Endothelial cell of umbilical vein (primary cell): ENCODE measurements around the gene ARHGAP29. TPM values are rescaled to one million over a fixed set of nuclear protein-coding genes. Genes with fewer than 3 reads are reported as not detected.

Experiments used
- BruUV-seq: library from RNA; stranded (reverse); fragments of 400-500 nt; replicated peaks from 2 replicates; lab custom pipeline; 2021; lab: Mats Ljungman, UMichigan
- CTCF ChIA-PET: fragments of 300-600, 350-600 bp; sonication (Branson Sonifier 250); formaldehyde crosslinking; loops from one replicate; lab custom pipeline; 2021; ENCODE audit warnings: antibody characterized with exemption, inconsistent platforms; lab: Charles Lee
- POLR2A ChIA-PET: fragments of 300-600, 350-600 bp; sonication (Branson Sonifier 250); formaldehyde crosslinking; loops from one replicate; lab custom pipeline; 2021; ENCODE audit warnings: antibody characterized with exemption, inconsistent platforms; lab: Charles Lee
- DNase-seq: peaks from one replicate; pipeline ENCODE4 v3.0.0-alpha.2; 2011; ENCODE audit warnings: low read depth, low spot score
- FAIRE-seq: peaks from 2 replicates; lab custom pipeline; 2011; peaks lifted over from hg19 to GRCh38; lab: Jason Lieb, UNC
- H2AFZ ChIP-seq: 2 replicates; pipeline ENCODE4 v1.6.0; 2012; ENCODE audit warnings: low read depth, low read length, control low read depth, inconsistent platforms
- H3K27ac ChIP-seq: 2 replicates; pipeline ENCODE4 v1.5.1; 2011; ENCODE audit warnings: low read depth, mild to moderate bottlenecking, control low read depth, low read length, moderate library complexity; ENCODE audit not compliant: insufficient read depth
- H3K27me3 ChIP-seq, 2 experiments: 2 replicates each; pipeline versions ENCODE4 v1.6.0 to v1.6.1; 2011; ENCODE audit warnings: low read length in 2 of 2, mixed read lengths in 1 of 2; ENCODE audit not compliant: control insufficient read depth in 2 of 2, insufficient read depth in 2 of 2
- H3K36me3 ChIP-seq, 2 experiments: 2 replicates in 1 of 2; 3 replicates in 1 of 2; pipeline ENCODE4 v1.5.1; 2011; ENCODE audit warnings: low read length in 2 of 2, mild to moderate bottlenecking in 1 of 2, moderate library complexity in 1 of 2; ENCODE audit not compliant: control insufficient read depth in 2 of 2, insufficient read depth in 2 of 2; ENCODE audit errors: extremely low read depth in 1 of 2
- H3K4me1 ChIP-seq: 3 replicates; pipeline ENCODE4 v1.5.1; 2011; ENCODE audit warnings: mild to moderate bottlenecking, low read length; ENCODE audit not compliant: control insufficient read depth, insufficient read depth; ENCODE audit errors: extremely low read depth
- H3K4me2 ChIP-seq: 2 replicates; pipeline ENCODE4 v1.6.1; 2011; ENCODE audit warnings: low read length, control low read depth, mixed read lengths; ENCODE audit not compliant: insufficient read depth
- H3K4me3 ChIP-seq, 3 experiments: fragments of 200-600 bp in 1 of 3; sonication (generic), shearing (Covaris generic) in 1 of 3; replicated peaks in 1 of 3; 2 replicates each; pipeline ENCODE4 v1.5.1; 2011 to 2016; ENCODE audit warnings: control low read depth in 3 of 3, low read length in 3 of 3, mild to moderate bottlenecking in 2 of 3, inconsistent platforms in 1 of 3, low read depth in 1 of 3, moderate library complexity in 1 of 3; ENCODE audit not compliant: insufficient read depth in 1 of 3
- H3K79me2 ChIP-seq: 2 replicates; pipeline ENCODE4 v1.6.0; 2012; ENCODE audit warnings: low read length, inconsistent platforms; ENCODE audit not compliant: control insufficient read depth, insufficient read depth
- H3K9ac ChIP-seq: replicated peaks from 2 replicates; pipeline ENCODE3; 2011; ENCODE audit warnings: low read length, control low read depth; ENCODE audit not compliant: insufficient read depth; ENCODE audit errors: extremely low read depth
- H3K9me1 ChIP-seq: replicated peaks from 3 replicates; pipeline ENCODE4 v1.6.0; 2011; ENCODE audit warnings: mild to moderate bottlenecking, low read length; ENCODE audit not compliant: control insufficient read depth, insufficient read depth; ENCODE audit errors: extremely low read depth
- H3K9me3 ChIP-seq: replicated peaks from 2 replicates; pipeline ENCODE4 v1.5.1; 2012; ENCODE audit warnings: low read length, inconsistent platforms; ENCODE audit not compliant: control insufficient read depth, insufficient read depth
- H4K20me1 ChIP-seq: replicated peaks from 2 replicates; pipeline ENCODE3; 2011; ENCODE audit warnings: mild to moderate bottlenecking, low read length; ENCODE audit not compliant: control insufficient read depth, insufficient read depth; ENCODE audit errors: extremely low read depth
- EZH2 ChIP-seq: IDR thresholded peaks from 2 replicates; pipeline ENCODE4 v1.6.1; 2012; ENCODE audit warnings: borderline replicate concordance, low read depth, mild to moderate bottlenecking, moderate library complexity, low read length, inconsistent platforms; ENCODE audit not compliant: severe bottlenecking
- FOS ChIP-seq: IDR thresholded peaks from 2 replicates; pipeline ENCODE4 v1.6.1; 2011; ENCODE audit warnings: mild to moderate bottlenecking, low read length, moderate library complexity, borderline replicate concordance; ENCODE audit not compliant: insufficient read depth
- GATA2 ChIP-seq: IDR thresholded peaks from 2 replicates; pipeline ENCODE4 v1.7.0; 2011; ENCODE audit warnings: low read depth, mild to moderate bottlenecking, moderate library complexity, mixed read lengths, low read length; ENCODE audit not compliant: insufficient read length, insufficient read depth
- JUN ChIP-seq: IDR thresholded peaks from 2 replicates; pipeline ENCODE4 v1.6.1; 2011; ENCODE audit warnings: borderline replicate concordance, low read depth; ENCODE audit not compliant: insufficient read length, insufficient read depth
- MYC ChIP-seq: IDR thresholded peaks from one replicate; pipeline ENCODE4 v1.6.1; 2011; ENCODE audit warnings: mild to moderate bottlenecking, low read depth, low read length
- POLR2A ChIP-seq: IDR thresholded peaks from 2 replicates; pipeline ENCODE4 v1.6.1; 2012; ENCODE audit warnings: low read depth, mild to moderate bottlenecking, control low read depth, low read length
- POLR2AphosphoS5 ChIP-seq: IDR thresholded peaks from 2 replicates; pipeline ENCODE4 v1.6.1; 2012; ENCODE audit warnings: low read depth, mild to moderate bottlenecking, control low read depth, low read length, moderate library complexity; ENCODE audit not compliant: insufficient read depth
- dilution Hi-C: fragments of 300-500 bp; cut with MboI; formaldehyde crosslinking; loops from one replicate; pipeline ENCODE4 v1.15.0; 2019; ENCODE audit warnings: low sequenced_read_pairs; ENCODE audit not compliant: extremely low pct_ligation_motif_present
- intact Hi-C: fragments of 100-400 bp; cut with micrococcal nuclease; formaldehyde crosslinking; loops from one replicate; pipeline ENCODE4 v1.10.0; 2022
- polyA plus RNA-seq, 4 experiments: library from polyadenylated mRNA; depleted of rRNA in 3 of 4; stranded (reverse) in 3 of 4; unstranded in 1 of 4; fragments of >200 nt; gene quantifications; 2 replicates each; pipeline versions ENCODE4 v1.2.1 to v1.2.3, GENCODE V29; 2011 to 2012; ENCODE audit warnings: missing spikeins in 1 of 4
- total RNA-seq: library from RNA; stranded (reverse); gene quantifications from 2 replicates; pipeline ENCODE4 v1.2.3, GENCODE V29; 2021
- TF ChIP-seq, protein P1 (sequence below): IDR thresholded peaks from 2 replicates; pipeline ENCODE4 v1.6.1; 2011; ENCODE audit not compliant: insufficient read depth, insufficient read length
- TF ChIP-seq, protein P2 (sequence below), 2 donors: IDR thresholded peaks; 1 replicate in 1 of 2; 2 replicates in 1 of 2; pipeline ENCODE4 v1.5.1; 2011; ENCODE audit warnings: low read length in 2 of 2, mild to moderate bottlenecking in 2 of 2, moderate library complexity in 2 of 2, control low read depth in 1 of 2, inconsistent platforms in 1 of 2, low read depth in 1 of 2; ENCODE audit not compliant: insufficient read depth in 1 of 2; ENCODE audit errors: extremely low read depth in 1 of 2

Gene ARHGAP29
- total and polyA plus RNA-seq, 2 donors (not counting 3 experiments of a cell fraction or from before 2014, with no cell fraction given): 56.3 to 199 TPM

DNA sequence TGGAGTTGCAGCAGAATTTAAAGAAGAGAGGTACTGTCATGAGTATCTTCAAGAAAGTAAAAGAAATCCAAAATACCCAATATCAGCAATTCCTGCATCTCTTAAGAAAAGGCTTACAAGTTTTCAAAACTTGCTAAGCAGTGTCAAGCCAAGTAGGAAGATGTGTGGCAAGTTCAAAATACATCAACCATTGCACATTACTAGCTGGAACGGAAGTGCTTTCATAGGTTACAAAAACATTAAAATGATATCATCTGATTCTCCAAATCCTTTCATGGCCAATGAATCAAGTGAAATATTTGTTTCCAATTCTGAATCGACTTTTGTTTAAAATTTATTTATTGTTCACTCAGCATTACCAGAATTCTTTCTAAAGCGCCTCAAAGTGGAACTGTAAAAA lies 110.7 kb downstream of the ARHGAP29 start:
- Histone ChIP-seq H3K9me1 (no peaks in the 10 kb centered on the region), H3K9me3 (no peaks in the 10 kb centered on the region), H2AFZ (no peak overlapping the region), H3K27ac (no peak overlapping the region), H4K20me1 (no peaks in the 10 kb centered on the region), H3K4me2 (peak overlapping the region; percentile 42), H3K4me1 (peaks cover 14% of the 10 kb centered on the region), H3K27me3 (no peaks in the 10 kb centered on the region), H3K36me3 (no peaks in the 10 kb centered on the region), H3K9ac (no peak overlapping the region), H3K79me2 (no peaks in the 10 kb centered on the region), H3K4me3 (peak overlapping the region in 1 of 3 experiments; percentile 10)
- dilution Hi-C loops: no loop called here
- no TSS peak for BruUV-seq
- POLR2A ChIA-PET: no interaction called here
- intact Hi-C loops: no loop called here
- CTCF ChIA-PET: interaction anchor here (1.4 to 1.6 kb wide), 2 partner anchors 56 to 63 kb away, joined by 3 to 8 read pairs; no protein-coding TSS in a partner anchor
- peak; percentile 70 for FAIRE-seq
- DNase-seq: peak; percentile 68
- peak; percentile 21 for TF ChIP-seq JUN
- TF ChIP-seq POLR2AphosphoS5: no peak
- TF ChIP-seq GATA2: peak; percentile 11

DNA sequence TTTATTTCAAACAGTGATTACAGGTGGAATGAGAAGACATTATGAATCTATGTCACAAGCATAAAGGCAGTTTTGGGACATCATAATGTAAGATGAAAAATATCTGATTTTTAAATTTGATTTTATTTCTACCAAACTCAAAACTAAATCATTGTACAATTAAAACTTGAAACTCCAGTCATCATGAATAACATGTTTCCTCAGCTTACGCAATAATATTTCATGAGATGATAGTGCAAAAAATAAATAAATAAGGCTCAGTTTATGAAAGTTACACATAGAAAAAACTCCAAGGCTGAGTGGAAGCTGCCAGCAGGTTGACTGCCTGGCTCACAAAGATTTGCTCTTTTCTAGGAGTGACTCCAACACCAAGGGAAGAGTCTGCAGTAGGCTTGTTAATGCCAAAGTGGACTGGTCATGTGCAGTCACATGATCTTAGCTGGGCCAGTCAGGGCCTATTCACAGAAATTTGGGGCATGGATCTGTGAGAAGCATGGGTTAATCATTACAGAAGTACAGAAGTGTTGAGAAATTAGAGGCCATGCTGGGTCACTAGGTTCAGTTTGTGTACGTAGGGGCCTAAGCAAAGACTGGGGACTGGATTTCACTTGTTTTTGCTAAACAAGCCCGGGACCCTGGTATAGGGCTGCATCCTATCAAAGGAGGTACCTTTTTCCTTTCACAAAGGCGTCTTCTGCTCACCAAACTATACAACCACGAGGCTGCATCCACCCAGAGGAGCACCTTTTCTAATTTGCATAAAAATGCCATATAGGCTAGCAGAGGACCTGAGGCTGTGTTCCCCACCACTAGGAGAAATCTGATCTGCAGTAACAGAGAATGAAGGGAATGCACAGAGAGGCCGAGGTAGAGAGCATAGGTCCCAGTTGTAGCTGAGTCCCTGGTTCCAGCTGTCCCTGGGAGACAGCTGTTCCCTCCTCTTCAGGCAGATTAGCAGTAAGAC lies 111.6 kb downstream of the ARHGAP29 start:
- Histone ChIP-seq H3K9me1 (no peaks in the 10 kb centered on the region), H3K4me1 (peaks cover 14% of the 10 kb centered on the region), H3K4me3 (no peak overlapping the region), H3K27me3 (no peaks in the 10 kb centered on the region), H3K27ac (no peak overlapping the region), H3K4me2 (no peak overlapping the region), H2AFZ (no peak overlapping the region), H3K9me3 (no peaks in the 10 kb centered on the region), H3K9ac (no peak overlapping the region), H3K79me2 (no peaks in the 10 kb centered on the region), H3K36me3 (no peaks in the 10 kb centered on the region), H4K20me1 (no peaks in the 10 kb centered on the region)
- dilution Hi-C loops (no loop called here), intact Hi-C loops (no loop called here)
- BruUV-seq: no TSS peak
- no peak for FAIRE-seq
- ChIA-PET CTCF (interaction anchor here (0.8 to 1.6 kb wide), 7 partner anchors 16 to 100 kb away, joined by 3 to 8 read pairs (median 3); no protein-coding TSS in a partner anchor), POLR2A (no interaction called here)
- TF ChIP-seq GATA2 (no peak), EZH2 (no peak), FOS (no peak), POLR2A (no peak), POLR2AphosphoS5 (no peak), JUN (no peak), MYC (no peak)
- TF ChIP-seq, protein P1, sequence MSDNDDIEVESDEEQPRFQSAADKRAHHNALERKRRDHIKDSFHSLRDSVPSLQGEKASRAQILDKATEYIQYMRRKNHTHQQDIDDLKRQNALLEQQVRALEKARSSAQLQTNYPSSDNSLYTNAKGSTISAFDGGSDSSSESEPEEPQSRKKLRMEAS: no peak
- TF ChIP-seq, protein P2, sequence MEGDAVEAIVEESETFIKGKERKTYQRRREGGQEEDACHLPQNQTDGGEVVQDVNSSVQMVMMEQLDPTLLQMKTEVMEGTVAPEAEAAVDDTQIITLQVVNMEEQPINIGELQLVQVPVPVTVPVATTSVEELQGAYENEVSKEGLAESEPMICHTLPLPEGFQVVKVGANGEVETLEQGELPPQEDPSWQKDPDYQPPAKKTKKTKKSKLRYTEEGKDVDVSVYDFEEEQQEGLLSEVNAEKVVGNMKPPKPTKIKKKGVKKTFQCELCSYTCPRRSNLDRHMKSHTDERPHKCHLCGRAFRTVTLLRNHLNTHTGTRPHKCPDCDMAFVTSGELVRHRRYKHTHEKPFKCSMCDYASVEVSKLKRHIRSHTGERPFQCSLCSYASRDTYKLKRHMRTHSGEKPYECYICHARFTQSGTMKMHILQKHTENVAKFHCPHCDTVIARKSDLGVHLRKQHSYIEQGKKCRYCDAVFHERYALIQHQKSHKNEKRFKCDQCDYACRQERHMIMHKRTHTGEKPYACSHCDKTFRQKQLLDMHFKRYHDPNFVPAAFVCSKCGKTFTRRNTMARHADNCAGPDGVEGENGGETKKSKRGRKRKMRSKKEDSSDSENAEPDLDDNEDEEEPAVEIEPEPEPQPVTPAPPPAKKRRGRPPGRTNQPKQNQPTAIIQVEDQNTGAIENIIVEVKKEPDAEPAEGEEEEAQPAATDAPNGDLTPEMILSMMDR (IDR thresholded peaks at IDR 0.05; ENCODE audit: extremely low read depth in 1 of 2, insufficient read depth in 1 of 2, low read depth in 1 of 2, low read length in 2 of 2): no peak
- DNase-seq: no peak
